RPMI8226 (cell line): Measurements from ENCODE around the gene ITSN1.

Experiments used
- DNase-seq: peaks from one replicate; pipeline ENCODE4 v3.0.0-alpha.2; 2015

The ITSN1 gene

GRCh38 chr21:33869873-33870272 is 227.6 kb downstream of the ITSN1 start:
- no peak for DNase-seq

- DNase-seq, result no peak
These were observed 228.5 kb downstream of the ITSN1 start for GRCh38 chr21:33870768-33871167.

GRCh38 chr21:33871171-33871570 is 228.9 kb downstream of the ITSN1 start:
- DNase-seq, result no peak

DNA sequence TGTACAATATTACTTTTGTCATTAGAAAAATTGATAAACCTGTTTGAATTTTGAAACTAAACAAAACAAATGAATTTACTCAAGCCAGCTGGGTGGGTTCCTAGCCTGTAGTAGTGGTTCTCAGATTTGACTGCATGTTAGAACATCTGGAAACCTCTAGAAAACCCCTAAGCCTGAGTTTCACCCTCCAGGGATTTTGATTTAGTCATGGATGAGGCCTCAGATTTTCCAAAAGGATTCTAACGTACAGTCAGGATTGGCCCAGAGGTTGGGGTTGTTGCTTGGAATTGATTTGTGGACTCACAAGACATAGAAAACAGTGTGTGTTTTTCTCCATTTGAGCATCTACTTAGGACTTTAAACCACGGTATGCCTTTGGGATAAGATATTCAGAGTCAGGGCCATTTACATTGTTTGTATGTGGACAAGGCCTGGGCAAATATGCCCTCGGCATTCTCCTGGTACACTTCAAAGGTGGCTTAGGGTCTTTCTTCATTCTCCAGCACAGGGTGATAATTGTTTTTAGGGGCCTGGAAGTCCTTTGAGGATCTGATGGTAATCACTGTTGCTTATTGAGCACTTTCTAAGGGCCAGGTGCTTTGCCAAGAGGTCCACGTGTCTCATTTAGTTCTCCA is 230.7 kb downstream of the ITSN1 start:
- no peak for DNase-seq

GRCh38 chr21:33874161-33874560 is 231.9 kb downstream of the ITSN1 start:
- no peak for DNase-seq

DNA sequence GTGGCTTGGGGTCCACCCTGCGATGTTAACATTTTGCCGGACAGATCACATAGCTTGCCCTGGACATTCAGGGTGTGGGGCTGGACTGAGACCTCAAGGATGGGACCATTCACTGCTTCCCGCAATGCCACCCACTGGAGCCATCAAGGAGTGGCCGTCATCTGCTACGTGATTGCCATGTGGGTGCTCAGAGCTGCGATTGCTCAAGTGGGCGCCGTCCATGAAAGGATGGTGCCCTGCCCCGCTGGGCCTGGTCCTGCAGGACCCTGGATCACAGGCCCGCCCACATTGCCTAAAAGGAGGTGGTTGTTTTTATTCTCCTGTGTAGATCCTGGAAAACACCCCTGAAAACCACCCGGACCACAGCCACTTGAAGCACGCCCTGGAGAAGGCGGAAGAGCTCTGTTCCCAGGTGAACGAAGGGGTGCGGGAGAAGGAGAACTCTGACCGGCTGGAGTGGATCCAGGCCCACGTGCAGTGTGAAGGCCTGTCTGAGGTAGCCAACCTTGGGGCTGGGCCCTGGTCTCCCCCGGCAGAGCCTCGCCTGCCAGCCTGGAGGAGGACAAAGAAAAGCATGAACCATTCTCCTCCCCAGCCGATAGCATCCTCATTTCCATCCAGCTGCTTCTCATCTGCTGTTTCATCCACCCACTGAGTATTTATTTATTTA is 232.9 kb downstream of the ITSN1 start:
- DNase-seq, result no peak

- no peak for DNase-seq
These were observed 236.5 kb downstream of the ITSN1 start for GRCh38 chr21:33878824-33879223.

DNA sequence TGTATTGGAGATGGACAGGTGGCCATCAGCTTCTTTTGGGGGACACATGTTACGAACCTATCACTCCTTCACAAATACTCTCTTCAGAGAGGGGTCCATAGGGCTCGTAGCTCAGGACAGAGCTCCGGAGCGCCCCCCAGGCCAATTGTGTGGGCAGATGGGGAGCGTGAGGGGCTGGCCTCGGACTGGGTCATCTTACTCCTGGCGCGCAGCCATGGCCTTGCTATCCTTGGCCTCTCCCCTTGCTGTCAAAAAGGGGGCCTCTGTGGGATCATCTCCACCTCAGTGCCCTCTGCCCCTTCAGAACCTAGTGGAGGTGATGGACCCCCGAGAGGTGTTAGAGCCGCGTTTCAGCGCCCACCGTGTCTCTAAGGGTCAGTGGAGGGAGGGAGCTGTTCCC is 238.3 kb downstream of the ITSN1 start:
- no peak for DNase-seq

DNA sequence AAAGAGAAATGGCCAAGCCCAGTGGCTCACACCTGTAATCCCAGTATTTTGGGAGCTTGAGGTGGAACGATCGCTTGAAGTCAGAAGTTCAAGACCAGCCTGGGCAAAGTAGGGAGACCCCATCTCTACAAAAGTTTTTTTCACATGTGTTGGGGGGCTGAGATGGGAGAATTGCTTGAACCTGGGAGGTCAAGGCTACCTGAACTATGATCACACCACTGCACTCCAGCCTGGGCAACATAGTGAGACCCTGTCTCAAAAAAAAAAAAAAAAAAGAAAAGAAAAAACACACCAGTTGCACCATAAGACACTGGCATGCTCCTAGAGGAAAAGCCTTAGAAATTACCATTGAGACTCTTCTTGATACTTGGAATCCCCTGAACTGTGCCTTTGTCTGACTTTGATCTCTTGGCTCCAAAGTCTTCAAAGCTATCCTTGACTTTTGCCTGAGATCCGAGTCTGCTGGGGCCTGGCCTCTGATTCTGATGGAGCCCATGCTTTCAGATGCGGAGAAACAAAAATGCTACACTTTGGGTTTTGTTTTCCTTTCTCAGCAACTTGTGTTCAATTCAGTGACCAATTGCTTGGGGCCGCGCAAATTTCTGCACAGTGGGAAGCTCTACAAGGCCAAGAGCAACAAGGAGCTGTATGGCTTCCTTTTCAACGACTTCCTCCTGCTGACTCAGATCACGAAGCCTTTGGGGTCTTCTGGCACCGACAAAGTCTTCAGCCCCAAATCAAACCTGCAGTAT is 239.6 kb downstream of the ITSN1 start:
- no peak for DNase-seq

GRCh38 chr21:33883118-33883517 is 240.8 kb downstream of the ITSN1 start:
- no peak for DNase-seq

- DNase-seq, result no peak
These were observed 242.3 kb downstream of the ITSN1 start for GRCh38 chr21:33884376-33885171.

GRCh38 chr21:33885172-33885514 is 242.8 kb downstream of the ITSN1 start:
- DNase-seq, result no peak

- DNase-seq, result no peak
These were observed 244.0 kb downstream of the ITSN1 start for GRCh38 chr21:33886321-33886720.

DNA sequence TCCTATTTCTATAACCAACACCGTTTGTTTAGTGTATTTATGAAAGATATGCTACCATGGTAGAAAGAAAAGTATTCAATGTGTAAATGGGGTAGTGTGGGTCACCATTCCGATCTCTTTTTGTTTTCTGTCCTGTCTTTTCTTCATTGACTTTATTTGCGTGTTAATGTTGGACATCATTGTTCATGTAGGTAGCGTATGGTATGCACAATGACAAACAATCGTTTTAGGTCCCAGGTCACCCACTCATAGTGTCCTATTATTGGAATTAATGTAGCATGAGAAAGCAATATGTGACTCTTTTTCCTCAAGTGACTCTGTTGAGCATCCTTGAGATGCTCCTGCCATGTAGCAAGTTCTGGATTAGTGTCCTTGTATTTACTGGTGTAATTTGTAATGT is 247.9 kb downstream of the ITSN1 start:
- no peak for DNase-seq

DNA sequence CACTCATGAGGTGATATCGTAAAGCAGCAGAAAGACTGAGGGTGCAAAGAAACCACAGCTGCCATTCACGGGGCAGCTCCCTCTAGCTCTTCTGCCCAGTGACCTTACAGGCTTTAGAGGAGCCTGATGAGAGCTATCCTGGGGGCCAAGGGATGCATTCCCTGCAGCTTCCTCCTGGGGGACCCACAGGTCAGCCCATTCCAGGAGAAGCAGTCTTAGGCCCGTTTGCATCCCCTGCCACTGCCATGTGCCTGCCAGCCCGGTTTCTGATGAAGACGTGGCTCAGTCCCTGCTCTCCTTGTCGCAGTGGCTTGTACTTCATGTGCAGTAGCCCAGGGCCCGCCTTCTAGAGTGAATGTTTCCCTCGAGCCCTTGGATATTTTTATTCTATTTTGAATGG is 250.6 kb downstream of the ITSN1 start:
- DNase-seq, result no peak

DNA sequence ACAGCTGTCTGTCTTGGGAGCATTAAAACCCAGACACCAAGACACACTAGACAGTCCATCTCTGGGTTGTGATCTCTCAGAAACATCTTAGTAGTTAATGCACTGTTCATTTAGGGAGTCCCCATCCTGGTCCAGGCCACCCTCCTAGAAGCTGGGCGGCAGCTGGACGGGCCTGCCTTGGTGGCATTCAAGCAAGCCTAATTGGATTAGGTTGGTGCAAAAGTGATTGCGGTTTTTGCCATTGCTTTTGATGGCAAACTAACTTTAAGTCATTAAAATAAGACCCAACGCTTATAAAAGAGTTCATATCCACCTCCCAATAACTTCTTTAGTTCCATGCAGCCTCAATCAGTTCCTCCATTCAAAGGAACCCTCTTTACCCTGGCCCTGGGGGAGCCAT is 251.6 kb downstream of the ITSN1 start:
- DNase-seq, result no peak

DNA sequence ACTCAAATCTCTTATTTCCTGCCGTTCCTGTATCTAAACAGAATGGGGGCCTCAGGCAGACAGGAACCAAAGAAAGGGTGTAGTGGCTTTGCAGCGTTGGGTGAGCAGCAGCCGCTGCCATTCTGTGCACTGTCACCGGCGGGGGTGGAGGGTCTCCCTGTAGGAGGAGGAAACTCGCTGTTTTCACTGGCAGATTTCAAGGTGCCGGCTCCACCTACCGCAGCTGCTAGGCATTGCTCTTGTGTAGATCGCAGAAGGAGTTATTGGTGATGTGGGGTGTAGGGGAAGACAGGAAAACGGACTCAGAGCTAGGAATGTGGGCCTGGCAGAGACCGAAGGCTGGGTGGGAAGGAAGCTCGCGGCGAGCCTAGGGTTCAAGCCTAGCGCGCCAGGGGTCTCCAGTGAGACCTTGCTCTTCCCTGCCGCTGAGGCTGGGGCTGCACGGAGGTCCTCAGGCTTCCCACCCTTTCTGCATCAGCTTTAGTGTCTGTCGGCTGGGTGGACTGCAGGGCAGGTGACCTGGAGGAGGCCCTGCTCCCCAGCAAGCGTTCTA is 252.5 kb downstream of the ITSN1 start:
- DNase-seq, result peak; percentile 72

DNA sequence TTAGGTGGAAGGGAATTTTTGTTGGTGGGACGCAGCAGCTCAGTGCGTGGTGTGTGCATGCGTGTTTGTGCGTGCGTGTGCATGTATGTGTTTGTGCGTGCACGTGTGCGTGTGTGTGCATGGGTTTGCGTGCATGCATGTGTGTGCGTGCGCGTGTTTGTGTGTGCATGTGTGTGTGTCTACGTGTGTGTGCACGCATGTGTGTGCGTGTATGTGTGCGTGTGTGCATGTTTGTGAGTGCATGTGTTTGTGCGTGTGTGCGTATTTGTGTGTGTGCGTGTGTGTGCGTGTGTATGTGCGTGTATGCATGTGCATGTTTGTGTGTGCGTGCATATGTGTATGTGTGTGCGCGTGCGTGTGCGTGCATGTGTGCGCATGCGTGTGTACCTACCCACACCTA is 253.1 kb downstream of the ITSN1 start:
- DNase-seq, result no peak

DNA sequence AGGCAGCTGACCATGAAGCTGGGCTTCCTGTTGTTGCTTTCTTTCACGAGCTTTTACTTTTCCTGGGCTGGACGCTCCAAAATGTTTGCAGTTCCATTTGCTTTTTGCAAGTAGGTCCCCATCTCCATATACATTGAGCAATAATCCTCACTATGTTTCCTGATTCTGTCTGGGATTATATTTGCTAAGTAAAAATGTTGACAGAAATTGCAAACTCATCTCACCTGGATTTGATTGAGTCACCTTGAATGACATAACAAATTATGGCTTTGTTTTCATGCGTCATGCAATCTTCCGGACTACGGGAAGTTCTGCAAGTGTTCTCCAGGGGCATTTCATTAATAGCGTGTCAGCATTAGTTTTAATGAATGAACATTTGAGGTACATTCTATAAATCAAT is 254.4 kb downstream of the ITSN1 start:
- DNase-seq, result no peak

DNA sequence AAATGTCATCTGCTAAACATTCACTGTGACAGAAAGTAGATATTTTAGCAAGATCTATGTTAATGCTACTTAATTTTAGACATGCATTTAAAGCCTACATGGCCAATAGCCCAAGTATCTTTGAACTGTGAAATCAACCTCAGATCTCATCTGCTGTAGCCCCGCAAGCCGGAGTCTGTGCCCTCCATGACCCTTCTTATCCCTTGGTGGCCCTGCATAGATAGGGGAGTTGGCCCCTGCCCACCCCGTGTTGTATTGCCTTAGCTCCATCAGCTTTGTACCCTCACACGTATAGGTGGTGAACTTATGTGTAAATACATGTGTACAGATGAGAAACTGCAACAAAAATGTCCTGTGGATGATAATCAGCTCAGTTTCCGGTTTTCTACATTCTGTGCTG is 254.8 kb downstream of the ITSN1 start:
- no peak for DNase-seq

DNA sequence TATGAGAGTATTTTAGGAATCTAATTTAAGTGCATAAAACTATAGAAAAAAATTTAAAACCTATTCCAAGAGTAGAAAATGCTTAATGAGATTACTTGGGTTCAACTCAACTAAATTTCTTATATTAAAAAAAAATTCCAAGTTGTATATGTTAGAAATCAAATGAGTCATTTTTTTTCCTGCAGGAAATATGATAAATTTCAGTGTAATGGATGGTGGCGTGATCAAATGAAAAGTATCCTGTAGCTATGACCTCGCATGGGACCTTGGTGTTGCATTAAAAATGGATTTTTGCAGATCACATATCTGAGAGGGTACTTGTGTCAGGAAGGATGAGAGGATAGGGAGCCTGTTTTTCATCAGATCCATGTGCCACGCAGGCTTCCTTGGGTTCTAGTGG is 255.4 kb downstream of the ITSN1 start:
- DNase-seq, result no peak

- no peak for DNase-seq
These were observed 256.3 kb downstream of the ITSN1 start for GRCh38 chr21:33898586-33898985.

DNA sequence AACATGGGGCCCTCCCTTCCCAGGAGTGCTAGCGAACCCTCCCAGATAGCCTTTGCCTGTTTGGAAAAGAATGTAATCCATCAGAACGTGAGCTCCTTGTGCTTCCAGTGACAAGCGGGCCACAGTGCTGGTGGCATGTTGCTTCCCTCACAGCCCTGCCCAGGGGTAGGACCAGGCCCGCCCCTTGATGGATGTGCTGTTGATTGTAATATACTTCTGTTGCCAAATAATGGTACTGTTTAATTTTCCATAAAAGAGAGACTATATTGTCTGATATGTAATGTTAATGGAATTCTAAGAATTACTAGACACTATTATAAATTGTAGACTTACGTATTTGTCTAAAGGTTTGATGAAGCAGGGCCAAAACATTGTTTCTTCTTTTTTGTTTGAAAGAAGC is 256.9 kb downstream of the ITSN1 start:
- no peak for DNase-seq
